Transverse colon (tissue), 4 donors: ENCODE results near the gene RAB3C.
"Not testable (repeated sequence)": the region's sequence is repeated elsewhere in the genome, so short reads cannot be mapped to it uniquely, and the experiment has no call there.

Experiments used
- EP300 ChIP-seq: sonication (generic); formaldehyde crosslinking; IDR thresholded peaks from one replicate; pipeline ENCODE4 v1.6.1; 2017; ENCODE audit warnings: antibody characterized with exemption, low read depth
- POLR2A ChIP-seq: fragments of 450-650 bp; IDR thresholded peaks from one replicate; pipeline ENCODE4 v1.6.1; 2016; ENCODE audit warnings: antibody characterized with exemption, mild to moderate bottlenecking, moderate library complexity
- POLR2AphosphoS5 ChIP-seq, 3 donors: sonication (generic); formaldehyde crosslinking; IDR thresholded peaks; one replicate each; pipeline ENCODE4 v1.6.1; 2016; ENCODE audit warnings: antibody characterized with exemption in 3 of 3
- TF ChIP-seq, protein P1 (sequence below), 5 experiments: fragments of 200-600 bp in 3 of 5; fragments of 450-650 bp in 2 of 5; sonication (generic) in 3 of 5; IDR thresholded peaks; 1 replicate in 2 of 5; 2 replicates in 3 of 5; pipeline ENCODE4 v1.5.1; 2016 to 2017; ENCODE audit warnings: antibody characterized with exemption in 5 of 5, inconsistent platforms in 3 of 5, mild to moderate bottlenecking in 2 of 5, moderate library complexity in 1 of 5

DNA sequence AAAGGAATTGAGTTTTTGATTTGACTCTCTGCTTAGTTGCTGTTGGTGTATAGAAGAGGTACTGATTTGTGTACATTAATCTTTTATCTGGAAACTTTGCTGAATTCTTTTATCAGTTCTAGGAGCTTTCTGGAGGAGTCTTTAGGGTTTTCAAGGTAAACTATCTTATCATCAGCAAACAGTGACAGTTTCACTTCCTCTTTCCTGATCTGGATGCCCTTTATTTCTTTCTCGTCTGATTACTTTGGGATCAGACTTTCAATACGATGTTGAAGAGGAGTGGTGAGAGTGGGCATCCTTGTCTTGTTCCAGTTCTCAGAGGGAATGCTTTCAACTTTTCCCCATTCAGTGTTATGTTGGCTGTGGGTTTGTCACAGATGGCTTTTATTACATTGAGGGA lies 17.7 kb downstream of the RAB3C start:
- TF ChIP-seq, protein P1, sequence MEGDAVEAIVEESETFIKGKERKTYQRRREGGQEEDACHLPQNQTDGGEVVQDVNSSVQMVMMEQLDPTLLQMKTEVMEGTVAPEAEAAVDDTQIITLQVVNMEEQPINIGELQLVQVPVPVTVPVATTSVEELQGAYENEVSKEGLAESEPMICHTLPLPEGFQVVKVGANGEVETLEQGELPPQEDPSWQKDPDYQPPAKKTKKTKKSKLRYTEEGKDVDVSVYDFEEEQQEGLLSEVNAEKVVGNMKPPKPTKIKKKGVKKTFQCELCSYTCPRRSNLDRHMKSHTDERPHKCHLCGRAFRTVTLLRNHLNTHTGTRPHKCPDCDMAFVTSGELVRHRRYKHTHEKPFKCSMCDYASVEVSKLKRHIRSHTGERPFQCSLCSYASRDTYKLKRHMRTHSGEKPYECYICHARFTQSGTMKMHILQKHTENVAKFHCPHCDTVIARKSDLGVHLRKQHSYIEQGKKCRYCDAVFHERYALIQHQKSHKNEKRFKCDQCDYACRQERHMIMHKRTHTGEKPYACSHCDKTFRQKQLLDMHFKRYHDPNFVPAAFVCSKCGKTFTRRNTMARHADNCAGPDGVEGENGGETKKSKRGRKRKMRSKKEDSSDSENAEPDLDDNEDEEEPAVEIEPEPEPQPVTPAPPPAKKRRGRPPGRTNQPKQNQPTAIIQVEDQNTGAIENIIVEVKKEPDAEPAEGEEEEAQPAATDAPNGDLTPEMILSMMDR (IDR thresholded peaks at IDR 0.05) = not testable (repeated sequence)
- TF ChIP-seq POLR2AphosphoS5 (IDR thresholded peaks at IDR 0.05); POLR2A; EP300: not testable (repeated sequence)
